Measurements from ENCODE around the gene SKAP1.
"Not testable (repeated sequence)": the region's sequence is repeated elsewhere in the genome, so short reads cannot be mapped to it uniquely, and the experiment has no call there.

The SKAP1 gene

GRCh38 chr17:48429638-48430586 lies at the start of gene SKAP1:
SKAP1 (minus strand) TSS chr17:48430214.
- no peak for DNase-seq

GRCh38 chr17:48479014-48479402 lies 49.0 kb upstream of the SKAP1 start:
- no peak for DNase-seq

GRCh38 chr17:48478224-48479013 lies 48.4 kb upstream of the SKAP1 start:
- no peak for DNase-seq

GRCh38 chr17:48477221-48477620 lies 47.2 kb upstream of the SKAP1 start:
- no peak for DNase-seq

GRCh38 chr17:48472411-48473281 lies 42.6 kb upstream of the SKAP1 start:
- DNase-seq, result no peak

- no peak for DNase-seq
These were observed 41.9 kb upstream of the SKAP1 start for GRCh38 chr17:48471817-48472410.

- DNase-seq, result no peak
These were observed 40.5 kb upstream of the SKAP1 start for GRCh38 chr17:48470388-48471034.

GRCh38 chr17:48469227-48469626 lies 39.2 kb upstream of the SKAP1 start:
- DNase-seq, result no peak

- no peak for DNase-seq
These were observed 38.3 kb upstream of the SKAP1 start for GRCh38 chr17:48468299-48468698.

- DNase-seq, result no peak
These were observed 35.9 kb upstream of the SKAP1 start for GRCh38 chr17:48465884-48466283.

- DNase-seq, result no peak
These were observed 33.5 kb upstream of the SKAP1 start for GRCh38 chr17:48463526-48463925.

- DNase-seq, result no peak
These were observed 32.9 kb upstream of the SKAP1 start for GRCh38 chr17:48462946-48463345.

GRCh38 chr17:48460052-48460451 lies 30.0 kb upstream of the SKAP1 start:
- DNase-seq, result no peak

- no peak for DNase-seq
These were observed 29.2 kb upstream of the SKAP1 start for GRCh38 chr17:48459070-48459844.

GRCh38 chr17:48457080-48457836 lies 27.2 kb upstream of the SKAP1 start:
- DNase-seq, result no peak

- DNase-seq, result no peak
These were observed 26.6 kb upstream of the SKAP1 start for GRCh38 chr17:48456589-48456988.

- DNase-seq, result no peak
These were observed 25.8 kb upstream of the SKAP1 start for GRCh38 chr17:48455791-48456190.

- DNase-seq, result no peak
These were observed 23.4 kb upstream of the SKAP1 start for GRCh38 chr17:48453447-48453846.

GRCh38 chr17:48451489-48451888 lies 21.5 kb upstream of the SKAP1 start:
- no peak for DNase-seq

- not testable (repeated sequence) for DNase-seq
These were observed 19.3 kb upstream of the SKAP1 start for GRCh38 chr17:48449335-48449734.
